GM21786 (cell line): ENCODE measurements around the gene CMPK1.
"Not testable (repeated sequence)": the region's sequence is repeated elsewhere in the genome, so short reads cannot be mapped to it uniquely, and the experiment has no call there.

Experiments
- ATAC-seq: cut with Tn5 transposase; IDR thresholded peaks from one replicate; pipeline ENCODE4 v1.9.1; 2021; ENCODE audit not compliant: unreplicated experiment

CMPK1 gene, protein sequence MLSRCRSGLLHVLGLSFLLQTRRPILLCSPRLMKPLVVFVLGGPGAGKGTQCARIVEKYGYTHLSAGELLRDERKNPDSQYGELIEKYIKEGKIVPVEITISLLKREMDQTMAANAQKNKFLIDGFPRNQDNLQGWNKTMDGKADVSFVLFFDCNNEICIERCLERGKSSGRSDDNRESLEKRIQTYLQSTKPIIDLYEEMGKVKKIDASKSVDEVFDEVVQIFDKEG

GRCh38 chr1:47333578-47333921 is at the start of gene CMPK1:
Gene CMPK1, plus strand, starts transcription at chr1:47333790. Its CDS starts 156 bp downstream, at chr1:47333946.
- ATAC-seq: peak; percentile 64

DNA sequence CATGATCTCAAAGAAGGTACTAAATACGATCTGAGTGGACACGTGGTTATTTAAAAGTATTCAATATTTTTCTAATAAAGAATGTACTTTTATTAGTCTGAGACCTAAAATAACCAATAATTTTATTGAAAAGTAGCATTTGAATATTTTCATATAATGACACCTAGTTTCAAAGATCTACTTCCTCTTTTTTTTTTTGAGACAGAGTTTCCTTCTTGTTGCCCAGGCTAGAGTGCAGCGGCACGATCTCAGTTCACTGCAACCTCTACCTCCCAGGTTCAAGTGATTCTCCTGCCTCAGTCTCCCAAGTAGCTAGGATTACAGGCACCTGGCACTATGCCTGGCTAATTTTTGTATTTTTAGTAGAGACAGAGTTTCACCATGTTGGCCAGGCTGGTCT is 45.5 kb upstream of the CMPK1 start:
- not testable (repeated sequence) for ATAC-seq

DNA sequence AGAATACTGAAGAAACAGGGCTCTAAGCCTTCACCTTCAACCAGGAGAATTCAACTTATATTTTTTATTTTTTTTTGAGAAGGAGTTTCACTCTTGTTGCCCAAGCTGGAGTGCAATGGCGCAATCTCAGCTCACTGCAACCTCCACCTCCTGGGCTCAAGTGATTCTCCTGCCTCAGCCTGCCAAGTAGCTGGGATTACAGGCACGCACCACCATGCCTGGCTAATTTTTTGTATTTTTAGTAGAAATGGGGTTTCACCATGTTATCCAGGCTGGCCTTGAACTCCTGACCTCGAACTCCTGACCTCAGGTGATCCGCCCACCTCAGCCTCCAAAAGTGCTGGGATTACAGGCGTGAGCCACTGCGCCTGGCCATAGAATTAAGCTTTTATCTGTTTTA is 38.7 kb upstream of the CMPK1 start:
- ATAC-seq: not testable (repeated sequence)

DNA sequence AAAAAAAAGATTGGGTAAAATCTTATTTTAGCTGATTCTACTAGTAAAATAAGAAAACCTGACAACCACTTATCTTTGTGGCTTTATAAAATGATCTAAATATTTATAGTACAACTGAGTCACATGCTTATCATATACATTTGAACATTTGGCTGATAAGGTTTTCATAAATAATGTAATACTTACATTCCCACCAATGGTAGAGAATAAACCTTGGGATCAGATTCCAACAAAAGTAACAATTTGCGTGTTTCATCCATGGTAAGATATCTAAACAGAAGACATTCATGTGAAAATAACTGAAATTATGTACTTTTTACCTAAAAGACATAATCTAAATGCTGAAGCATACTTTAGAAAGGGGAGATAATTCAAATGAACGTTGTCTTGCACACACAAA is 38.0 kb upstream of the CMPK1 start:
- ATAC-seq: no peak

- no peak for ATAC-seq
Observed at GRCh38 chr1:47298025-47298699, 35.4 kb upstream of the CMPK1 start.

DNA sequence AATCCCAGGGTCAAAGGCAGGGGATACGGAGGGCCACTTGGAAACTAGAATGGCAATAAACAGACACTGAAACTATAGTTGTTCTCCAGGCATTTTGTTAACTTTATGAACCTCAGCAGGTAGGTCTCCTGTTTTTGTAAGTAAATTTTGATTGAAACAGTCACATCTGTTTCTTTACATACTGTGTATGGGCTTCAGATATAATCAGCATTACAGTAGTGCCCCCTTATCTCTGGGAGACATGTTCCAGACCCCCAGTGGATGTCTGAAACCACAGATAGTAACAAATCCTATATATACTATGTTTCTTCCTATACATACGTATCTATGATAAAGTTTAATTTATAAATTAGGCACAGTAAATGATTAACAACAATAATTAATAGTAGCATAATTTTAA is 31.1 kb upstream of the CMPK1 start:
- ATAC-seq: no peak

DNA sequence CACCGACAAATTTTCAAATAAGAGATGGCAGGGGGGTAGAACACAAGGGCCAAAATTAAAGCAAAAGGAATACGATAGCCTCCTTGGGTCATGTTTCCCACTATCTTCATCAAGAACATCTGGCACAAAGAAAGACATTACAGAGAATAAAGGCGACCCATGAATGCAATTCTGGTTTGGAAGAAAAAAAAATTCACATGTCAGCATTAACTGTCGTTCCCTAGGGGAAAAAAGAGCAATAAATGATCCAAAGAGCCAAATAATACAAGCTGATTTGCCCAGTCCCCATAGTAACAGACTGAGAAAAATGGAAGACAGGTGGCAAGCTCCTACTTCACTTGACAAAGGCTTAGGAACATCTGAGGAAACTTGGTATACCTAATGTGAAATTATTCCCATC is 24.2 kb upstream of the CMPK1 start:
- ATAC-seq: no peak

GRCh38 chr1:47313915-47314664 is 19.5 kb upstream of the CMPK1 start, which contains the start of gene STIL:
Gene STIL, minus strand, starts transcription at chr1:47314147. Its CDS starts 3,828 bp downstream, at chr1:47310319.
- peak; percentile 97 for ATAC-seq

- ATAC-seq: no peak
Observed at GRCh38 chr1:47317841-47318240, 15.7 kb upstream of the CMPK1 start.

DNA sequence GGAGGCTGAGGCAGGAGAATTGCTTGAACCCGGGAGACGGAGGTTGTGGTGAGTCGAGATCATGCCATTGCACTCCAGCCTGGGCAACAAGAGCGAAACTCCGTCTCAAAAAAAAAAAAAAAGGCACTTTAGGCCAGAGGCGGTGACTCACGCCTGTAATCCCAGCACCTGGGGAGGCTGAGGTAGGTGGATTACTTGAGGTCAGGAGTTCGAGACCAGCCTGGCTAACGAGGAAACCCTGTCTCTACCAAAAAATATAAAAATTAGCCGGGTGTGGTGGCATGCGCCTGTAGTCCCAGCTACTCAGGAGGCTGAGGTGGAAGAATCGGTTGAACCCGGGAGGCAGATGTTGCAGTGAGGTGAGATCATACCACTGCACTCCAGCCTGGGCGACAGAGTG is 13.6 kb upstream of the CMPK1 start:
- not testable (repeated sequence) for ATAC-seq

DNA sequence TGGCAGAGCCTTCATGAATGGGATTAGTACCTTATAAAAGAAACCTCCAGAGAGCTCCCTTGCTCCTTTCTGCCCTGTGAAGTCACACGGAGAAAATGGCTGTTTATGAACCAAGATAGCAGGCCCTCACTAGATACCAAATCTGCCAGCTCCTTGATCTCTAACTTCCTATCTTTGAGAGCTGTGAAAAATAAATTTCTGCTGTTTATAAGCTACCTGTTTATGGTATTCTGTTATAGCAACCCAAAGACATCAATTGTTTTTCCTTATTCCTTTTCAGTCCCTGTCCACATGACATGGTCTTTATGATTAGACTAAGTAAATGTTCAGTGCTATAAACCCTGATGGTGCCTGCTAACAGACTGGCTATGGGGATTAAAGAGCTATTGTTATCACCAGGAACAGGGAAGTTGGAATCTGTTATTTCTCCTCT is 10.0 kb upstream of the CMPK1 start:
- ATAC-seq: no peak

DNA sequence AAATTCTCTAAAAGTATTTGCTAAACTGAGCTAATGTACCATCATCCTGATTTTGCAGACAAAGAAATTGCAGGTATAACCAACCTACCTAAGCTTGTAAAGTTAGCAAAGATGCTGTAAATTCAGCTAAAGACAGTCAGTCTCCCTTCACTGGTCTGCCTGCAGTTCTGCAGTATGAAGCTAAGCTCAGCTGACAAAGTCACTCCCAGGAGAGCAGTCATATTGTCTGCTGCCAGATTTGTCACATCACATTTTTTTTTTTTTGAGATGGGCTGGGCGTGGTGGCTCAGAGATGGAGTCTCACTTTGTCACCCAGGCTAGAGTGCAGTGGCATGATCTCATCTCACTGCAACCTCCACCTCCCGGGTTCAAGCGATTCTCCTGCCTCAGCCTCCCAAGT is 8.9 kb upstream of the CMPK1 start:
- ATAC-seq: no peak

DNA sequence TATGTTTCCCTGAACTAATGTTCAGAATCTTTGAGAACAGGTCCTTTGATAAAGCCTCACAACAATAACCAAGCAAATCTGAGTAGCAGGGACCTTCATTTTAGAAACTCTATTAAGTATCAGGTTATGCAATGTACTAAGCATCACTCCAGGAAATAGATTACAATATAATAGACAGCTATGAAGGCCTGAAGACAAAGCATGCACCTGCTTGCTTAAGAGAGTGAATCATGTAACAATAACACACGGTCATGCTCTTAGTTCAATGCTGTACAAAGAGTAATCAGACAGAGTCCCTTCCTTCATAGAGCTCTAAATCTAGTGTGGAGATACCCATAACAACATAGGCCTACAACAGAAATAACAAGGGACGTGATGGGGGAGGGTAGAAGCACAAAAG is 8.1 kb upstream of the CMPK1 start:
- no peak for ATAC-seq

GRCh38 chr1:47326271-47326670 is 7.3 kb upstream of the CMPK1 start:
- no peak for ATAC-seq

GRCh38 chr1:47328992-47329391 is 4.6 kb upstream of the CMPK1 start:
- no peak for ATAC-seq

- no peak for ATAC-seq
Observed at GRCh38 chr1:47330212-47330611, 3.4 kb upstream of the CMPK1 start.

DNA sequence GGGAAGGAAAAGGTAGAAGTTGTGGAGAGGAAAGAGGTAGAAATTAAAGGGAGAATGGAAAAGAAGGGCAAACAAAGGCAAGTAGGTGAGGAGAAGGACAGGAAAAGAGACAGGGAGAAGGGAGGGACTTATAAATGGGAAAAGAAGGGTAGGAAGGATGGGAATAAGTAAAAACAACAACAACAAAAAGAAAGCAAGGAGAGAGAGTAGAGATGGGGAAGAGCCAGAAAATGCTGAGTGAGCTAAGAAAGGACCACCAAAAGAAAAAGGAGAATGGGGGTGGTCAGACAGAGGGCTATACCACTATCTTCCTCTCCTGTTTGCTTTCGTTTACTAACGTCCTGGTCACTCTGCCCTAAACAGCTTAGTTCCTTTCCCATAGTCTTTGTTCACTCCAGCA is 1.7 kb upstream of the CMPK1 start:
- ATAC-seq: no peak

GRCh38 chr1:47332779-47333577 is 612 bp upstream of the CMPK1 start:
- no peak for ATAC-seq

- ATAC-seq: peak; percentile 82
Observed at GRCh38 chr1:47333922-47334764, 553 bp downstream of the CMPK1 start.

- no peak for ATAC-seq
Observed at GRCh38 chr1:47334765-47335435, 1.3 kb downstream of the CMPK1 start.
